Spleen (tissue), 11 donors: ENCODE data around the gene THOC6. TPM values are rescaled to one million over a fixed set of nuclear protein-coding genes. Genes with fewer than 3 reads are reported as not detected.

Source experiments
- DNase-seq: peaks from one replicate; pipeline ENCODE4 v3.0.0-alpha.2; 2020
- H3K27ac ChIP-seq, 8 donors: fragments of 200-600 bp; sonication (generic) in 7 of 8; 1 replicate in 4 of 8; 2 replicates in 4 of 8; pipeline versions ENCODE4 v1.5.0 to v1.8.0; 2016 to 2021; ENCODE audit warnings: inconsistent platforms in 4 of 8, mild to moderate bottlenecking in 4 of 8, moderate library complexity in 1 of 8
- H3K27me3 ChIP-seq, 7 donors: fragments of 200-600 bp; sonication (generic) in 6 of 7; replicated peaks in 1 of 7; 1 replicate in 4 of 7; 2 replicates in 3 of 7; pipeline versions ENCODE4 v1.5.0 to v1.8.0; 2016 to 2021; ENCODE audit warnings: inconsistent platforms in 3 of 7, mild to moderate bottlenecking in 1 of 7
- H3K36me3 ChIP-seq, 6 donors: fragments of 200-600 bp; sonication (generic) in 5 of 6; 1 replicate in 4 of 6; 2 replicates in 2 of 6; pipeline versions ENCODE4 v1.5.0 to v1.8.0; 2016 to 2021; ENCODE audit warnings: inconsistent platforms in 2 of 6
- H3K4me1 ChIP-seq, 6 donors: fragments of 200-600 bp; sonication (generic) in 5 of 6; 1 replicate in 3 of 6; 2 replicates in 3 of 6; pipeline versions ENCODE4 v1.5.0 to v1.8.0; 2016 to 2021; ENCODE audit warnings: inconsistent platforms in 3 of 6
- H3K4me3 ChIP-seq, 8 donors: fragments of 200-600 bp; sonication (generic) in 7 of 8; 1 replicate in 4 of 8; 2 replicates in 4 of 8; pipeline versions ENCODE4 v1.5.0 to v1.8.0; 2016 to 2021; ENCODE audit warnings: inconsistent platforms in 4 of 8, mild to moderate bottlenecking in 4 of 8, moderate library complexity in 2 of 8
- H3K9me3 ChIP-seq, 8 donors: fragments of 200-600 bp; sonication (generic) in 7 of 8; 1 replicate in 4 of 8; 2 replicates in 4 of 8; pipeline versions ENCODE4 v1.5.0 to v1.8.0; 2016 to 2021; ENCODE audit warnings: inconsistent platforms in 4 of 8
- CTCF ChIP-seq, 11 experiments: fragments of 200-600 bp in 7 of 11; fragments of 450-650 bp in 4 of 11; sonication (generic) in 4 of 11; IDR thresholded peaks in 8 of 11; conservative IDR thresholded peaks in 3 of 11; 1 replicate in 7 of 11; 2 replicates in 4 of 11; pipeline versions ENCODE4 v1.4.0 to v1.8.0; 2016 to 2021; ENCODE audit warnings: antibody characterized with exemption in 11 of 11, inconsistent platforms in 4 of 11, mild to moderate bottlenecking in 1 of 11
- POLR2A ChIP-seq, 3 donors: fragments of 450-650 bp; IDR thresholded peaks; one replicate each; pipeline ENCODE4 v1.5.1; 2017; ENCODE audit warnings: antibody characterized with exemption in 3 of 3, mild to moderate bottlenecking in 1 of 3
- POLR2AphosphoS5 ChIP-seq, 3 donors: sonication (generic); formaldehyde crosslinking; IDR thresholded peaks; one replicate each; pipeline ENCODE4 v1.5.1; 2017; ENCODE audit warnings: antibody characterized with exemption in 3 of 3
- WGBS, 5 donors: extraction: QIAGEN DNeasy Blood & Tissue Kit in 3 of 5; methylation state at CpG; one replicate each; pipeline versions ENCODE4 v1.1.5 to v1.1.7; 2013 to 2018; 5-methylcytosine and 5-hydroxymethylcytosine counted together
- intact Hi-C: fragments of 100-400 bp; cut with DNase I; formaldehyde crosslinking; loops from one replicate; pipeline ENCODE4 v1.15.0; 2023; ENCODE audit warnings: low total_unique reads
- polyA plus RNA-seq, 3 donors: library from polyadenylated mRNA; stranded (reverse); fragments of 200-250 nt; gene quantifications; one replicate each; pipeline ENCODE4 v1.2.1, GENCODE V29; 2013
- total RNA-seq, 7 donors: library from RNA; depleted of rRNA in 3 of 7; stranded (reverse); fragments of >200 nt in 3 of 7; fragmentation: NEBNext Ultra II Directional in 4 of 7; extraction: Animal tissue kit (Norgen Biotek cat#: 25700) in 4 of 7; gene quantifications; one replicate each; pipeline versions ENCODE4 v1.1.0 to v1.2.1, GENCODE V29; 2016 to 2021
- donor health status: healthy with polysubstance abuse.
- donor health status: DM: no; HTN: no; CAD: no; lungs with moderate emphysema.
- donor health status: DM: no; HTN: no; CAD: no.
- donor health status: Bipolar disorder and iron deficiency.
- donor health status: healthy.
- donor health status: DM: no; HTN: no; CAD: no.
- donor health status: DM: yes; HTN: yes; CAD: no.

Gene THOC6
- total and polyA plus RNA-seq, 10 donors: 19.3 to 57.2 (median 28.2) TPM

GRCh38 chr16:3009568-3010390 lies 14.1 kb upstream of the THOC6 start:
- Histone ChIP-seq H3K27ac (peak overlapping the region in 1 of 8 donors; percentile 92), H3K4me3 (no peak overlapping the region), H3K36me3 (no peaks in the 10 kb centered on the region), H3K9me3 (no peaks in the 10 kb centered on the region), H3K27me3 (peaks cover 0 to 92% (median 28%) of the 10 kb centered on the region in 7 donors), H3K4me1 (peaks cover 15 to 66% (median 36%) of the 10 kb centered on the region in 6 donors)
- no peak for DNase-seq
- TF ChIP-seq POLR2A (IDR thresholded peaks at IDR 0.05): no peak
- no peak for TF ChIP-seq POLR2AphosphoS5 (IDR thresholded peaks at IDR 0.05)
- no peak for TF ChIP-seq CTCF (IDR thresholded peaks at IDR 0.05 in 8 of 11, conservative IDR thresholded peaks at IDR 0.05 in 3 of 11)
- intact Hi-C loops: no loop called here
- 74 to 83% (median 79%) methylated on average over 11 to 21 of the region's 21 CpGs for WGBS, 5 donors

GRCh38 chr16:3010510-3010909 lies 13.3 kb upstream of the THOC6 start:
- no peak for TF ChIP-seq POLR2AphosphoS5 (IDR thresholded peaks at IDR 0.05)
- TF ChIP-seq POLR2A (IDR thresholded peaks at IDR 0.05): no peak
- TF ChIP-seq CTCF (IDR thresholded peaks at IDR 0.05 in 8 of 11, conservative IDR thresholded peaks at IDR 0.05 in 3 of 11): no peak
- no peaks in the 10 kb centered on the region for H3K9me3 ChIP-seq
- peaks cover 0 to 90% (median 28%) of the 10 kb centered on the region in 7 donors for H3K27me3 ChIP-seq
- H3K27ac ChIP-seq: no peak overlapping the region
- intact Hi-C loops: no loop called here
- H3K36me3 ChIP-seq: no peaks in the 10 kb centered on the region
- no peak overlapping the region for H3K4me3 ChIP-seq
- 89 to 96% (median 93%) methylated on average over 8 of the region's 8 CpGs for WGBS, 5 donors
- no peak for DNase-seq
- peaks cover 11 to 58% (median 32%) of the 10 kb centered on the region in 6 donors for H3K4me1 ChIP-seq

DNA sequence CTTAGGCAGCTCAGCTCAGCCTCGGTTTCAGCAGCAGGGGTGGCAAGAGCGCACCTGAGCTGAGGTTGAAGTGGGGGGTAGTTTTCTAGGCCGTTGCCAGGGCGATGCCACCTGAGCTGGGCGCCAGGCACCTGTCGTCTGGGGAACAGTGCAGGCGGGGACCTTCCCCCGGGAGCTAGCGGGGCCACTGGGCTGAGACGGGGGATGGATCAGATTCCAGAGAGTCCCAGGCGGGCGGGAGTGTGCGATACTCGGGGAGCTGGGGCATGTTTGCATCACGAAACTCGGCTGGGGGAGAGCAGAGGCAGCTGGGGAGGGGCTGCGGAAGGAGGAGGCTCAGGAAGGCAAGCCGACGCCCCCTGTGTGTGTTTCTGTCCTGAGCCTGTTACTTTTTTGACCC lies 11.6 kb upstream of the THOC6 start:
- Histone ChIP-seq H3K27me3 (peaks cover 0 to 91% (median 29%) of the 10 kb centered on the region in 7 donors), H3K4me1 (peaks cover 11 to 41% (median 20%) of the 10 kb centered on the region in 6 donors), H3K4me3 (no peak overlapping the region), H3K9me3 (no peaks in the 10 kb centered on the region), H3K36me3 (no peaks in the 10 kb centered on the region), H3K27ac (no peak overlapping the region)
- 36 to 56% (median 42%) methylated on average over 13 to 19 of the region's 19 CpGs for WGBS, 5 donors
- no peak for DNase-seq
- no peak for TF ChIP-seq POLR2AphosphoS5 (IDR thresholded peaks at IDR 0.05)
- no peak for TF ChIP-seq CTCF (IDR thresholded peaks at IDR 0.05 in 8 of 11, conservative IDR thresholded peaks at IDR 0.05 in 3 of 11)
- TF ChIP-seq POLR2A (IDR thresholded peaks at IDR 0.05): no peak
- intact Hi-C loops: no loop called here

DNA sequence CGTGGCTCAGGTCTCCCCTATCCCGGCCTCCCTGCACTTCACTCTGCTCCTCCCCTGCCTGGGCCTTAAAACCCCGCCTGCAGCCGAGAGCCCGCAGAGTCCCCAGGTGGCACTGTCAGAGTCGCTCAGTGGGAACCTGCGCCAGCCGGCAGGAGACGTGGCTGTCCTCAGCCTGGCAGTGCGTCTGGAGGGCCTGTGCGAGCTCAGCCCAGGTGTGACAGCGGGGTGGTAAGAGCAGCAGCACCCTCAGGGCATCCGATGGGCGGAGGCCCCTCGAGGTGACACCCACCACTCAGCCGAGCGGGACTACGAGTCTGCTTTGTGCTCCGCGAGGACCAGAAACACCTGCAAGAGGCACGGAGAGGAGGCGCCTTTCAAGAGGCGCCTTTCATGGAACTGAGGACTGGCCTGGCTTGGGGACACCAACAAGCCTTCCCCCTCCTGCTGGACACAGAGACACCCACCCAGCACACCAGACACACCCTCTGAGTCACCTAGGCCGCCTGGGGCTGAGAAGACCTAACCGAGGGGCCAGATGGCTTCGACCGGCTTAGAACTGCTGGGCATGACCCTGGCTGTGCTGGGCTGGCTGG lies 10.9 kb upstream of the THOC6 start, which contains the start of gene CLDN9:
Gene CLDN9, plus strand, starts transcription at position 96 of the 593 bp plus-strand sequence. Its CDS starts 440 bp downstream, at position 536.
- Histone ChIP-seq H3K4me3 (no peak within 1 kb of the TSS), H3K27ac (no peak within 1 kb of the TSS), H3K4me1 (peaks cover 8 to 41% (median 17%) of the 10 kb centered on the region in 6 donors), H3K36me3 (no peaks in the 10 kb centered on the region), H3K9me3 (no peaks in the 10 kb centered on the region), H3K27me3 (peaks cover 0 to 92% (median 36%) of the 10 kb centered on the region in 7 donors)
- WGBS, 5 donors: 51 to 67% (median 56%) methylated on average over 21 to 27 of the region's 27 CpGs
- intact Hi-C loops: no loop called here
- DNase-seq: no peak
- TF ChIP-seq CTCF (IDR thresholded peaks at IDR 0.05 in 8 of 11, conservative IDR thresholded peaks at IDR 0.05 in 3 of 11): no peak
- no peak for TF ChIP-seq POLR2AphosphoS5 (IDR thresholded peaks at IDR 0.05)
- no peak for TF ChIP-seq POLR2A (IDR thresholded peaks at IDR 0.05)
